ENCODE results near the gene ZNF236. TPM values are rescaled to one million over a fixed set of nuclear protein-coding genes. Genes with fewer than 3 reads are reported as not detected.

The ZNF236 gene
- total RNA-seq, 1 donor from 2014 or later: 11.5 TPM

GRCh38 chr18:77012120-77012519 lies 189.8 kb downstream of the ZNF236 start:
- TF ChIP-seq EZH2 (IDR thresholded peaks at IDR 0.05) (no peak), CTCF (IDR thresholded peaks at IDR 0.05) (no peak), EZH2phosphoT487 (IDR thresholded peaks at IDR 0.05) (no peak)
- Histone ChIP-seq H2AFZ (replicated peaks) (no peak overlapping the region), H3K9ac (no peak overlapping the region), H3K9me3 (ENCODE audit: low read depth) (no peaks in the 10 kb centered on the region), H3K79me2 (ENCODE audit: low read depth) (no peaks in the 10 kb centered on the region), H3K36me3 (no peaks in the 10 kb centered on the region), H3K4me1 (peaks cover 4% of the 10 kb centered on the region), H4K20me1 (ENCODE audit: low read depth) (no peaks in the 10 kb centered on the region), H3F3A (ENCODE audit: low read depth) (no peaks in the 10 kb centered on the region), H3K4me3 (no peak overlapping the region), H3K4me2 (no peak overlapping the region), H3K27me3 (no peaks in the 10 kb centered on the region), H3K27ac (no peak overlapping the region)
- Mint-ChIP-seq H3K36me3 (no peaks in the 10 kb centered on the region), H3K9me3 (no peaks in the 10 kb centered on the region), H3K27ac (no peak overlapping the region), H3K4me1 (peaks cover 11% of the 10 kb centered on the region), H3K4me3 (no peak overlapping the region), H3K27me3 (ENCODE audit: insufficient read depth, low read depth) (peaks cover 6% of the 10 kb centered on the region)
- no peak for DNase-seq (ENCODE audit: low spot score)

- peaks cover 3% of the 10 kb centered on the region for H3K27me3 Mint-ChIP-seq (ENCODE audit: insufficient read depth, low read depth)
- Histone ChIP-seq H3K27me3 (no peaks in the 10 kb centered on the region), H2AFZ (replicated peaks) (no peak overlapping the region), H3K4me3 (no peak overlapping the region), H3K4me1 (no peaks in the 10 kb centered on the region), H3K79me2 (ENCODE audit: low read depth) (no peaks in the 10 kb centered on the region), H4K20me1 (ENCODE audit: low read depth) (no peaks in the 10 kb centered on the region), H3F3A (ENCODE audit: low read depth) (no peaks in the 10 kb centered on the region), H3K27ac (no peak overlapping the region), H3K9me3 (ENCODE audit: low read depth) (no peaks in the 10 kb centered on the region), H3K4me2 (no peak overlapping the region), H3K9ac (no peak overlapping the region), H3K36me3 (no peaks in the 10 kb centered on the region)
- DNase-seq (ENCODE audit: low spot score): no peak
- H3K4me1 Mint-ChIP-seq: peaks cover 9% of the 10 kb centered on the region
- H3K27ac Mint-ChIP-seq: no peak overlapping the region
- no peaks in the 10 kb centered on the region for H3K36me3 Mint-ChIP-seq
- H3K4me3 Mint-ChIP-seq: no peak overlapping the region
- TF ChIP-seq EZH2phosphoT487 (IDR thresholded peaks at IDR 0.05) (no peak), EZH2 (IDR thresholded peaks at IDR 0.05) (no peak), CTCF (IDR thresholded peaks at IDR 0.05) (no peak)
- no peaks in the 10 kb centered on the region for H3K9me3 Mint-ChIP-seq
Measured at GRCh38 chr18:77012806-77013541, 190.6 kb downstream of the ZNF236 start.

- Histone ChIP-seq H4K20me1 (ENCODE audit: low read depth) (no peaks in the 10 kb centered on the region), H3K79me2 (ENCODE audit: low read depth) (no peaks in the 10 kb centered on the region), H3K27me3 (no peaks in the 10 kb centered on the region), H3K4me1 (no peaks in the 10 kb centered on the region), H3K9ac (no peak overlapping the region), H3K4me3 (no peak overlapping the region), H2AFZ (replicated peaks) (no peak overlapping the region), H3K9me3 (ENCODE audit: low read depth) (no peaks in the 10 kb centered on the region), H3K36me3 (no peaks in the 10 kb centered on the region), H3K4me2 (no peak overlapping the region), H3F3A (ENCODE audit: low read depth) (no peaks in the 10 kb centered on the region), H3K27ac (no peak overlapping the region)
- Mint-ChIP-seq H3K27me3 (ENCODE audit: insufficient read depth, low read depth) (peaks cover 3% of the 10 kb centered on the region), H3K27ac (peak overlapping the region; percentile 32), H3K36me3 (no peaks in the 10 kb centered on the region), H3K9me3 (peaks cover 3% of the 10 kb centered on the region), H3K4me3 (no peak overlapping the region), H3K4me1 (peaks cover 9% of the 10 kb centered on the region)
- no peak for DNase-seq (ENCODE audit: low spot score)
- TF ChIP-seq EZH2phosphoT487 (IDR thresholded peaks at IDR 0.05) (no peak), CTCF (IDR thresholded peaks at IDR 0.05) (no peak), EZH2 (IDR thresholded peaks at IDR 0.05) (no peak)
Measured at GRCh38 chr18:77013811-77014521, 191.6 kb downstream of the ZNF236 start.

Data from neural progenitor cell (in vitro differentiated cells).